GM12873 (cell line): ENCODE measurements around the gene ST7.

Source experiments
- TF ChIP-seq, protein P1 (sequence below): IDR thresholded peaks from 2 replicates; pipeline ENCODE4 v1.5.1; 2012; ENCODE audit warnings: low read depth, mild to moderate bottlenecking, moderate library complexity, low read length, control low read depth; ENCODE audit not compliant: insufficient read depth; ENCODE audit errors: missing control alignments

Gene ST7

DNA sequence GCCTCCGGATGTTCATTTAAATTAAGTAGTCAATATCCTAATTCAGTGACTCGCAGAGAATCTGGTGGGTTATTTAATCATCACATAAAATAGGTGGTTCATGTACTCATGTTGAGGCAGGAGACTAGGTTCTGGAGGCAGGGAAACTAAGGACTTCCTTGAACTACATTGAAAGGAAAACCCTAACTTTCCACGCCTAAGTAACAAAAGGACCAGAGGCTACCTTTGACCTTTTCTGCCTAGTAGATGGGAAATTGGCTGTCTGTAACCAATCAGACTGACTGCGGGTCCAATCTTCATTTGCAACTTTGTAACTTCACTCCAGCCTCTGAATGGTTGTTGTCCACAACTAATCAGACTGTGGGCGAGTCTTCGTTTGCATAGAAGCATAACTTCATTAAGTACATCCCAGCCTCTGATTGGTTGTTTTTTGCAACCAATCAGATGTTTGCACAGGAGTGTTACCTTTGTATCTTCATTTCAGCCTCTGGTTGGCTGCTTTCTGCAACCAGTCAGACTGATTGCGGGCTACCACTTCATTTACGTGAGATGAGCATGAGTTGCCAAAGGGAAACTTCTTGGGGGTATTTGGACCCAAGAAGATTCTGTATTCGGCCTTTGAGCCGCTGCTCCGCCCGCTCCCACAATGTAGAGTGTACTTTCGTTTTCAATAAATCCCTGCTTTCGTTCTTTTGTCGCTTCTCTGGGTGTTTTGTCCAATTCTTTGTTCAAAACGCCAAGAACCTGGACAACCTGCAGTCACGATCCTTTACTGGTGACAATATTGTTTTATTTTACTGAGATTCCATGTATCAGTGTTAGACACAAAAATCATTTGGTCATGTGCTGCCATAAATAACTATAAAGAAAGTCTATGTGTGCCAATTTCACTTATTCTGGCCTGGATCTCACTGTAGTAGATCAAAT is 1.7 kb upstream of the ST7 start:
- TF ChIP-seq, protein P1, sequence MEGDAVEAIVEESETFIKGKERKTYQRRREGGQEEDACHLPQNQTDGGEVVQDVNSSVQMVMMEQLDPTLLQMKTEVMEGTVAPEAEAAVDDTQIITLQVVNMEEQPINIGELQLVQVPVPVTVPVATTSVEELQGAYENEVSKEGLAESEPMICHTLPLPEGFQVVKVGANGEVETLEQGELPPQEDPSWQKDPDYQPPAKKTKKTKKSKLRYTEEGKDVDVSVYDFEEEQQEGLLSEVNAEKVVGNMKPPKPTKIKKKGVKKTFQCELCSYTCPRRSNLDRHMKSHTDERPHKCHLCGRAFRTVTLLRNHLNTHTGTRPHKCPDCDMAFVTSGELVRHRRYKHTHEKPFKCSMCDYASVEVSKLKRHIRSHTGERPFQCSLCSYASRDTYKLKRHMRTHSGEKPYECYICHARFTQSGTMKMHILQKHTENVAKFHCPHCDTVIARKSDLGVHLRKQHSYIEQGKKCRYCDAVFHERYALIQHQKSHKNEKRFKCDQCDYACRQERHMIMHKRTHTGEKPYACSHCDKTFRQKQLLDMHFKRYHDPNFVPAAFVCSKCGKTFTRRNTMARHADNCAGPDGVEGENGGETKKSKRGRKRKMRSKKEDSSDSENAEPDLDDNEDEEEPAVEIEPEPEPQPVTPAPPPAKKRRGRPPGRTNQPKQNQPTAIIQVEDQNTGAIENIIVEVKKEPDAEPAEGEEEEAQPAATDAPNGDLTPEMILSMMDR = no peak

GRCh38 chr7:116952635-116953371 is 498 bp upstream of the ST7 start:
- TF ChIP-seq, protein P1 = no peak

- TF ChIP-seq, protein P1 = no peak
Observed at GRCh38 chr7:116953906-116954838, 871 bp downstream of the ST7 start.

DNA sequence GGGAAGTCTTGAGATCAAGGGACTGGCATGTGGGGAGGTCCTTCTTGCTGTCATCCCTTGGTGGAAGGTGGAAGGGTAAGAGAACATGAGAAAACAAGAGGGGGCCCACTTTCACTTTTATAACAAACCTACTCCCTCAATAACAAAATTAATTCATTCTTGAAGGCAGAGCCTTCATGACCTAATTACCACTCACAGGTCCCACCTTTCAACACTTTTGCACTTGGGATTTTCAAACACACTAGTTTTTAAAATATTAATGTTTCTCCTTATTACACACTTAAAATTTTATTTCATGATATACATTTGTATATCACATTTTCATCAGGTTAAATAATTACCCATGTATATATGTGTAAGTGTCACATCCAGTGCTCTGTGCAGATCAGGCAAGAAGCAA is 2.0 kb downstream of the ST7 start:
- TF ChIP-seq, protein P1 = no peak

DNA sequence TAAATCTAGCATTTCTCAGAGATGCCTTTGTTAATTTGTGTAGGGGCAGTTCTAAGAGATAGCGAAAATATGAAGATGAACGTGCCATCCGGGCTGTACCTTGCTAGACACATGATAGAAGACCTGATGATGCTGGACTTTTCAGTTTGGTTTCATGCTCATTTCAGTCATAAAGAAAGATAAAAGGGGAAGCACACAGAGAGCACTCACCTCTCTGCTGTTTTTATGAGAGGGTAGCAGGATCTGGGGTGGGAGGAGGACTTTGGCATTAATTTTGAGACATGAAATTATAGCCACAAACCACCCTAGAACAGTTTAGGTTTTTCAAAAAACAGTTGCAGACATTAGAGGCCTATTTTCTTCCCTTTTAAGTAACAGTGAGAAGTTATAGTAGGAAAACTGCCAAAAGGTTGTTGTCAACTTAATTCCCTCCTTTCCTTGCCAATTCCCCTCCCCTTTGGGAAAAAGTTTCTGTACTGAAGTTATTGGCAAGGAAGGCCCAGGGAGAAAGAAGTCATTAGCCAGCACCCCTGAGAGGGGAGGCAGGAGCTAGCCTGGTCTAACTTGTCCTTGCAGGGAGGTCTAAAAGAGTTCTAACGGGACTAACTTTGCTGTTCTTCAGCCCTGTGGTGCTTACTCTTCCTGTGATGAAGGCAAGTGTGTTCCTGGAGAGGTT is 2.6 kb downstream of the ST7 start:
- TF ChIP-seq, protein P1 = no peak

- TF ChIP-seq, protein P1 = no peak
Observed at GRCh38 chr7:116956477-116956804, 3.1 kb downstream of the ST7 start.
